Right atrium auricular region (tissue), 2 donors: ENCODE measurements around the gene STK39. TPM values are rescaled to one million over a fixed set of nuclear protein-coding genes. Genes with fewer than 3 reads are reported as not detected.

ENCODE experiments used
- DNase-seq: peaks from one replicate; pipeline ENCODE4 v3.0.0-alpha.2; 2019; ENCODE audit warnings: low spot score
- H3K27ac ChIP-seq, 2 donors: fragments of 200-600 bp; sonication (generic); 1 replicate in 1 of 2; 2 replicates in 1 of 2; pipeline ENCODE4 v1.5.1; 2016 to 2019
- H3K27me3 ChIP-seq, 2 donors: fragments of 200-600 bp; sonication (generic); one replicate each; pipeline versions ENCODE4 v1.5.1 to v1.6.0; 2017 to 2019
- H3K36me3 ChIP-seq: fragments of 200-600 bp; sonication (generic); one replicate; pipeline ENCODE4 v1.5.1; 2016
- H3K4me1 ChIP-seq, 2 donors: fragments of 200-600 bp; sonication (generic); one replicate each; pipeline versions ENCODE4 v1.5.1 to v1.6.0; 2017 to 2019
- H3K4me3 ChIP-seq, 2 donors: fragments of 200-600 bp; sonication (generic); 1 replicate in 1 of 2; 2 replicates in 1 of 2; pipeline ENCODE4 v1.5.1; 2017 to 2019; ENCODE audit warnings: mild to moderate bottlenecking in 1 of 2, moderate library complexity in 1 of 2
- H3K9me3 ChIP-seq, 2 donors: fragments of 200-600 bp; sonication (generic); one replicate each; pipeline ENCODE4 v1.5.1; 2019
- CTCF ChIP-seq, 2 donors: fragments of 200-600 bp; sonication (generic); IDR thresholded peaks; one replicate each; pipeline ENCODE4 v1.5.1; 2019; ENCODE audit warnings: antibody characterized with exemption in 2 of 2
- total RNA-seq, 2 donors: library from RNA; depleted of rRNA; stranded (reverse); fragments of >200 nt; gene quantifications; one replicate each; pipeline ENCODE4 v1.1.0, GENCODE V29; 2016

STK39 gene
- total RNA-seq, 2 donors from 2014 or later = 6.0 to 13.6 TPM

GRCh38 chr2:168246483-168247340 is 683 bp downstream of the STK39 start:
- peak; percentile 67 for DNase-seq
- peak overlapping the region; percentile 82 to 83 for H3K27ac ChIP-seq
- peak overlapping the region; percentile 71 to 87 for H3K4me3 ChIP-seq
- peak in 1 of 2 donors; percentile 58 for TF ChIP-seq CTCF (IDR thresholded peaks at IDR 0.05)
- peaks cover 0 to 23% of the 10 kb centered on the region in 2 donors for H3K4me1 ChIP-seq
- H3K36me3 ChIP-seq = no peaks in the 10 kb centered on the region
- no peaks in the 10 kb centered on the region for H3K9me3 ChIP-seq
- H3K27me3 ChIP-seq = no peaks in the 10 kb centered on the region

- Histone ChIP-seq H3K9me3 (no peaks in the 10 kb centered on the region), H3K27me3 (no peaks in the 10 kb centered on the region), H3K4me1 (peaks cover 0 to 30% of the 10 kb centered on the region in 2 donors), H3K4me3 (peak overlapping the region; percentile 71 to 87), H3K27ac (peak overlapping the region; percentile 82 to 83), H3K36me3 (no peaks in the 10 kb centered on the region)
- no peak for TF ChIP-seq CTCF (IDR thresholded peaks at IDR 0.05)
- DNase-seq = no peak
Measured at GRCh38 chr2:168246072-168246482, 1.3 kb downstream of the STK39 start.

GRCh38 chr2:168245074-168245825 is 2.1 kb downstream of the STK39 start:
- Histone ChIP-seq H3K27me3 (no peaks in the 10 kb centered on the region), H3K4me3 (no peak overlapping the region), H3K4me1 (peaks cover 0 to 31% of the 10 kb centered on the region in 2 donors), H3K9me3 (no peaks in the 10 kb centered on the region), H3K27ac (no peak overlapping the region), H3K36me3 (no peaks in the 10 kb centered on the region)
- no peak for TF ChIP-seq CTCF (IDR thresholded peaks at IDR 0.05)
- no peak for DNase-seq

GRCh38 chr2:168244318-168244717 is 3.1 kb downstream of the STK39 start:
- no peak for DNase-seq
- no peaks in the 10 kb centered on the region for H3K9me3 ChIP-seq
- H3K36me3 ChIP-seq = no peaks in the 10 kb centered on the region
- no peaks in the 10 kb centered on the region for H3K27me3 ChIP-seq
- H3K4me3 ChIP-seq = no peak overlapping the region
- H3K4me1 ChIP-seq = peaks cover 0 to 31% of the 10 kb centered on the region in 2 donors
- no peak for TF ChIP-seq CTCF (IDR thresholded peaks at IDR 0.05)
- H3K27ac ChIP-seq = no peak overlapping the region

GRCh38 chr2:168243061-168243460 is 4.3 kb downstream of the STK39 start:
- no peaks in the 10 kb centered on the region for H3K9me3 ChIP-seq
- H3K27me3 ChIP-seq = no peaks in the 10 kb centered on the region
- no peak for DNase-seq
- H3K27ac ChIP-seq = no peak overlapping the region
- peaks cover 0 to 29% of the 10 kb centered on the region in 2 donors for H3K4me1 ChIP-seq
- TF ChIP-seq CTCF (IDR thresholded peaks at IDR 0.05) = no peak
- no peaks in the 10 kb centered on the region for H3K36me3 ChIP-seq
- no peak overlapping the region for H3K4me3 ChIP-seq
